IgD-negative memory B cell (primary cell): ENCODE data around the gene TMIE. TPM values are rescaled to one million over a fixed set of nuclear protein-coding genes. Genes with fewer than 3 reads are reported as not detected.

Experiments used
- polyA plus RNA-seq: library from polyadenylated mRNA; unstranded; fragments of 300-500 nt; fragmentation: Illumina TruSeq; gene quantifications from one replicate; pipeline ENCODE4 v1.2.3, GENCODE V29; 2021

The TMIE gene
- polyA plus RNA-seq, 1 donor from 2014 or later = not detected

Other genes with a start within 250 kb of the TMIE start
- gene LTF, start 236.5 kb upstream of the TMIE start, polyA plus RNA-seq = not detected
- not detected for gene RTP3, start 203.4 kb upstream of the TMIE start, polyA plus RNA-seq
- gene LRRC2, start 135.1 kb upstream of the TMIE start, polyA plus RNA-seq = 0.06 TPM
- gene FAM240A, start 88.9 kb upstream of the TMIE start, polyA plus RNA-seq = not detected
- gene ALS2CL, start 7.7 kb upstream of the TMIE start, polyA plus RNA-seq = 0.10 TPM
- not detected for gene PRSS50, start 16.5 kb downstream of the TMIE start, polyA plus RNA-seq
- gene MYL3, start 162.1 kb downstream of the TMIE start, polyA plus RNA-seq = not detected
- gene PTH1R, start 176.3 kb downstream of the TMIE start, polyA plus RNA-seq = not detected